Hepatocyte (in vitro differentiated cells): ENCODE data around the gene ATXN1. TPM values are rescaled to one million over a fixed set of nuclear protein-coding genes. Genes with fewer than 3 reads are reported as not detected.

Source experiments
- DNase-seq: peaks from one replicate; pipeline ENCODE4 v3.0.0-alpha.2; 2016; ENCODE audit warnings: low spot score
- H2AFZ ChIP-seq: fragments of 200-600 bp; sonication (generic); 2 replicates; pipeline ENCODE4 v1.6.0; 2016; ENCODE audit warnings: antibody characterized with exemption, mild to moderate bottlenecking
- H3K27ac ChIP-seq: fragments of 200-600 bp; sonication (generic); 2 replicates; pipeline ENCODE4 v1.5.1; 2016; ENCODE audit warnings: mild to moderate bottlenecking
- H3K27me3 ChIP-seq: fragments of 200-600 bp; sonication (generic); 2 replicates; pipeline ENCODE4 v1.6.1; 2016
- H3K36me3 ChIP-seq: fragments of 200-600 bp; sonication (generic); replicated peaks from 2 replicates; pipeline ENCODE4 v1.5.1; 2016; ENCODE audit warnings: low read depth; ENCODE audit not compliant: insufficient read depth
- H3K4me1 ChIP-seq: fragments of 200-600 bp; sonication (generic); 2 replicates; pipeline ENCODE4 v1.5.1; 2016; ENCODE audit warnings: mild to moderate bottlenecking, moderate library complexity; ENCODE audit not compliant: insufficient read depth
- H3K4me2 ChIP-seq: fragments of 200-600 bp; sonication (generic); 2 replicates; pipeline ENCODE4 v1.6.0; 2016
- H3K4me3 ChIP-seq: fragments of 200-600 bp; sonication (generic); 2 replicates; pipeline ENCODE4 v1.5.1; 2016; ENCODE audit warnings: mild to moderate bottlenecking
- H3K79me2 ChIP-seq: fragments of 200-600 bp; sonication (generic); 2 replicates; pipeline ENCODE4 v1.6.0; 2017; ENCODE audit warnings: mild to moderate bottlenecking
- H3K9me2 ChIP-seq: fragments of 200-600 bp; sonication (generic); replicated peaks from 2 replicates; pipeline ENCODE4 v1.6.0; 2017; ENCODE audit warnings: mild to moderate bottlenecking; ENCODE audit not compliant: insufficient read depth
- H3K9me3 ChIP-seq: fragments of 200-600 bp; sonication (generic); 2 replicates; pipeline ENCODE4 v1.5.1; 2016; ENCODE audit warnings: low read depth, mild to moderate bottlenecking
- H4K20me1 ChIP-seq: fragments of 200-600 bp; sonication (generic); 2 replicates; pipeline ENCODE4 v1.6.0; 2016; ENCODE audit warnings: mild to moderate bottlenecking; ENCODE audit not compliant: insufficient read depth, poor library complexity, severe bottlenecking
- EZH2 ChIP-seq: fragments of 200-600 bp; sonication (generic); IDR thresholded peaks from 2 replicates; pipeline ENCODE4 v1.6.1; 2016; ENCODE audit warnings: antibody characterized with exemption, mild to moderate bottlenecking, borderline replicate concordance
- EZH2phosphoT487 ChIP-seq: fragments of 200-600 bp; sonication (generic); IDR thresholded peaks from one replicate; pipeline ENCODE4 v1.6.1; 2018; ENCODE audit warnings: antibody characterized with exemption, mild to moderate bottlenecking, low read depth, moderate library complexity; ENCODE audit not compliant: unreplicated experiment, severe bottlenecking
- WGBS: methylation state at CpG from one replicate; pipeline ENCODE4 v1.1.6; 2016; ENCODE audit warnings: low lambda C conversion rate; ENCODE audit errors: missing lambda C conversion rate; 5-methylcytosine and 5-hydroxymethylcytosine counted together
- polyA plus RNA-seq: library from polyadenylated mRNA; unstranded; fragments of >200 nt; fragmentation: Nextera tagmentation; extraction: Ambion mirVana; gene quantifications from 2 replicates; pipeline ENCODE4 v1.2.1, GENCODE V29; 2016
- total RNA-seq: library from RNA; depleted of rRNA; stranded (reverse); fragments of >200 nt; gene quantifications from 2 replicates; pipeline ENCODE4 v1.2.3, GENCODE V29; 2014
- TF ChIP-seq, protein P1 (sequence below): fragments of 200-600 bp; sonication (generic); IDR thresholded peaks from 2 replicates; pipeline ENCODE4 v1.5.1; 2016; ENCODE audit warnings: antibody characterized with exemption, mild to moderate bottlenecking; ENCODE audit not compliant: poor library complexity

Gene ATXN1
- total and polyA plus RNA-seq, 2 experiments from 2014 or later: 14.7 to 32.6 TPM

- no peak overlapping the region for H2AFZ ChIP-seq
- H3K4me1 ChIP-seq: no peaks in the 10 kb centered on the region
- WGBS: 95% methylated on average over 2 of the region's 2 CpGs
- H3K36me3 ChIP-seq: no peaks in the 10 kb centered on the region
- TF ChIP-seq, protein P1, sequence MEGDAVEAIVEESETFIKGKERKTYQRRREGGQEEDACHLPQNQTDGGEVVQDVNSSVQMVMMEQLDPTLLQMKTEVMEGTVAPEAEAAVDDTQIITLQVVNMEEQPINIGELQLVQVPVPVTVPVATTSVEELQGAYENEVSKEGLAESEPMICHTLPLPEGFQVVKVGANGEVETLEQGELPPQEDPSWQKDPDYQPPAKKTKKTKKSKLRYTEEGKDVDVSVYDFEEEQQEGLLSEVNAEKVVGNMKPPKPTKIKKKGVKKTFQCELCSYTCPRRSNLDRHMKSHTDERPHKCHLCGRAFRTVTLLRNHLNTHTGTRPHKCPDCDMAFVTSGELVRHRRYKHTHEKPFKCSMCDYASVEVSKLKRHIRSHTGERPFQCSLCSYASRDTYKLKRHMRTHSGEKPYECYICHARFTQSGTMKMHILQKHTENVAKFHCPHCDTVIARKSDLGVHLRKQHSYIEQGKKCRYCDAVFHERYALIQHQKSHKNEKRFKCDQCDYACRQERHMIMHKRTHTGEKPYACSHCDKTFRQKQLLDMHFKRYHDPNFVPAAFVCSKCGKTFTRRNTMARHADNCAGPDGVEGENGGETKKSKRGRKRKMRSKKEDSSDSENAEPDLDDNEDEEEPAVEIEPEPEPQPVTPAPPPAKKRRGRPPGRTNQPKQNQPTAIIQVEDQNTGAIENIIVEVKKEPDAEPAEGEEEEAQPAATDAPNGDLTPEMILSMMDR: no peak
- no peak for TF ChIP-seq EZH2
- no peak for TF ChIP-seq EZH2phosphoT487
- H4K20me1 ChIP-seq: no peaks in the 10 kb centered on the region
- no peak overlapping the region for H3K4me2 ChIP-seq
- no peaks in the 10 kb centered on the region for H3K9me3 ChIP-seq
- H3K4me3 ChIP-seq: no peak overlapping the region
- no peak for DNase-seq
- no peaks in the 10 kb centered on the region for H3K27me3 ChIP-seq
- no peaks in the 10 kb centered on the region for H3K79me2 ChIP-seq
- no peaks in the 10 kb centered on the region for H3K9me2 ChIP-seq
- no peak overlapping the region for H3K27ac ChIP-seq
These were observed 320.0 kb downstream of the ATXN1 start for GRCh38 chr6:16441262-16441661.

DNA sequence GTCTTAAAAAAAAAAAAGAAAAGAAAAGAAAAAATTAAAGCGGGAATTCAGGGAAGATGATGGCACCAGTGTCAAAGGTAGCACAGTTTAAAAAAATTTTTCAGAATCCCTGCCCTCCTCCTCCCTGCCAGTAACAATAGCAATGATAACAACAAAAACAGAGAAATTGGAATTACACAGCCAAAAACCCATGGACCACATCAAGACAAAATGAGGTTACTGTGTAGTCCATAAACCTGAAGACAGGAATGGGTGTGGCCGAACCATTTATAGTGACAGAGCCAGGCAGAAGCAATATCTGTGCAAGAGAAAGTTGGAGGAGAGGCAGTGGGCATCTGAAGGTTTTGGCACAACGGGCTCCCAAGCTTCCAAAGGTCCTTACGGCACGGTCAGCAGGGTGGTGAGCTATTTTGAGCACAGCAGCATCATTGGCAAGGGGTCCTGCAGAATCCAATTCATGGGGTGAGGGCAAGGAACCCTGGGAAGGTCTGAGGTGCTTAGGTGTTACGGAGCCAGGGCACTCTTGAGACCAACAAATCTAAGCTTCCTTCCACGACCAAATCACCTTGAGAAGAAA is 320.5 kb downstream of the ATXN1 start:
- WGBS: 94% methylated on average over 7 of the region's 7 CpGs
- Histone ChIP-seq H3K4me1 (no peaks in the 10 kb centered on the region), H3K36me3 (no peaks in the 10 kb centered on the region), H3K27me3 (no peaks in the 10 kb centered on the region), H3K27ac (no peak overlapping the region), H3K4me3 (no peak overlapping the region), H4K20me1 (no peaks in the 10 kb centered on the region), H3K4me2 (no peak overlapping the region), H3K9me2 (no peaks in the 10 kb centered on the region), H3K79me2 (no peaks in the 10 kb centered on the region), H2AFZ (no peak overlapping the region), H3K9me3 (no peaks in the 10 kb centered on the region)
- DNase-seq: no peak
- TF ChIP-seq, protein P1: no peak
- TF ChIP-seq EZH2phosphoT487 (no peak), EZH2 (no peak)

- no peaks in the 10 kb centered on the region for H3K79me2 ChIP-seq
- H3K9me2 ChIP-seq: no peaks in the 10 kb centered on the region
- no peak overlapping the region for H3K4me3 ChIP-seq
- TF ChIP-seq EZH2phosphoT487: no peak
- no peak for TF ChIP-seq EZH2
- TF ChIP-seq, protein P1: no peak
- no peak overlapping the region for H2AFZ ChIP-seq
- 56% methylated on average over 13 of the region's 14 CpGs for WGBS
- H3K27ac ChIP-seq: no peak overlapping the region
- H3K36me3 ChIP-seq: no peaks in the 10 kb centered on the region
- no peaks in the 10 kb centered on the region for H3K27me3 ChIP-seq
- no peaks in the 10 kb centered on the region for H3K9me3 ChIP-seq
- DNase-seq: no peak
- H3K4me2 ChIP-seq: no peak overlapping the region
- H3K4me1 ChIP-seq: peaks cover 2% of the 10 kb centered on the region
- no peaks in the 10 kb centered on the region for H4K20me1 ChIP-seq
These were observed 322.3 kb downstream of the ATXN1 start for GRCh38 chr6:16438718-16439591.
